PC-3 (cell line): ENCODE measurements around the gene RXRA. TPM values are rescaled to one million over a fixed set of nuclear protein-coding genes. Genes with fewer than 3 reads are reported as not detected.
A peak's percentile ranks its signal among the peaks of the same experiment; 100 is the strongest.

ENCODE experiments used
- ATAC-seq: fragments of 200-7000 bp; cut with Tn5 transposase; 2 replicates; pipeline ENCODE4 v1.9.1; 2020; ENCODE audit warnings: mild to moderate bottlenecking, moderate library complexity
- BruUV-seq: library from RNA; stranded (reverse); fragments of 400-500 nt; replicated peaks from 2 replicates; lab custom pipeline; 2021; lab: Mats Ljungman, UMichigan
- CTCF ChIA-PET: fragments of 300-600 bp; sonication (Branson Sonifier 250); formaldehyde crosslinking; loops from one replicate; lab custom pipeline; 2022; ENCODE audit warnings: antibody characterized with exemption; lab: Charles Lee
- POLR2A ChIA-PET: fragments of 300-600 bp; sonication (Branson Sonifier 250); formaldehyde crosslinking; loops from one replicate; lab custom pipeline; 2022; ENCODE audit warnings: antibody characterized with exemption; ENCODE audit not compliant: unreplicated experiment; lab: Charles Lee
- DNase-seq: peaks from one replicate; pipeline ENCODE4 v3.0.0-alpha.2; 2015
- H2AFZ ChIP-seq: fragments of 300-600 bp; sonication (generic); 2 replicates; pipeline ENCODE4 v1.6.0; 2016; ENCODE audit warnings: antibody characterized with exemption, low read length
- H3F3A ChIP-seq: fragments of 300-600 bp; sonication (generic); one replicate; pipeline ENCODE4 v1.6.0; 2017; ENCODE audit warnings: antibody characterized with exemption, low read length, control low read depth, mild to moderate bottlenecking; ENCODE audit not compliant: unreplicated experiment
- H3K27ac ChIP-seq: fragments of 300-600 bp; sonication (generic); 2 replicates; pipeline ENCODE4 v1.5.1; 2016; ENCODE audit warnings: mild to moderate bottlenecking, low read length
- H3K27me3 ChIP-seq: fragments of 300-600 bp; sonication (generic); 2 replicates; pipeline ENCODE4 v1.6.1; 2016; ENCODE audit warnings: low read length, mixed read lengths
- H3K36me3 ChIP-seq: fragments of 300-600 bp; sonication (generic); 2 replicates; pipeline ENCODE4 v1.6.1; 2016; ENCODE audit warnings: low read depth, mixed run types, low read length, mixed read lengths
- H3K4me1 ChIP-seq: fragments of 300-600 bp; sonication (generic); 2 replicates; pipeline ENCODE4 v1.5.1; 2016; ENCODE audit warnings: low read length; ENCODE audit not compliant: insufficient read depth
- H3K4me2 ChIP-seq: fragments of 300-600 bp; sonication (generic); 2 replicates; pipeline ENCODE4 v1.6.0; 2016; ENCODE audit warnings: low read length
- H3K4me3 ChIP-seq: fragments of 300-600 bp; sonication (generic); 2 replicates; pipeline ENCODE4 v1.5.1; 2016; ENCODE audit warnings: mild to moderate bottlenecking, low read length, mixed read lengths
- H3K79me2 ChIP-seq: fragments of 300-600 bp; sonication (generic); 2 replicates; pipeline ENCODE4 v1.6.1; 2017; ENCODE audit warnings: low read length, mixed read lengths
- H3K9ac ChIP-seq: fragments of 300-600 bp; sonication (generic); 2 replicates; pipeline ENCODE4 v1.6.0; 2016; ENCODE audit warnings: mild to moderate bottlenecking, low read length
- H3K9me2 ChIP-seq: fragments of 300-600 bp; sonication (generic); replicated peaks from 2 replicates; pipeline ENCODE4 v1.6.1; 2016; ENCODE audit warnings: mixed run types, low read length, mixed read lengths
- H3K9me3 ChIP-seq: fragments of 300-600 bp; sonication (generic); 2 replicates; pipeline ENCODE4 v1.6.1; 2016; ENCODE audit warnings: low read length, mixed read lengths
- H4K20me1 ChIP-seq: fragments of 300-600 bp; sonication (generic); 2 replicates; pipeline ENCODE4 v1.6.1; 2016; ENCODE audit warnings: low read length, mixed read lengths
- EZH2 ChIP-seq: fragments of 300-600 bp; sonication (generic); IDR thresholded peaks from one replicate; pipeline ENCODE4 v1.6.1; 2017; ENCODE audit warnings: antibody characterized with exemption, mild to moderate bottlenecking, low read length; ENCODE audit not compliant: unreplicated experiment
- EZH2phosphoT487 ChIP-seq: fragments of 300-600 bp; sonication (generic); IDR thresholded peaks from 2 replicates; pipeline ENCODE4 v1.6.1; 2018; ENCODE audit warnings: mild to moderate bottlenecking, antibody characterized with exemption, low read length, borderline replicate concordance
- intact Hi-C: fragments of 100-400 bp; cut with micrococcal nuclease; formaldehyde crosslinking; loops from 2 replicates; pipeline ENCODE4 v1.9.0; 2023
- total RNA-seq: library from RNA; depleted of rRNA; stranded (reverse); fragments of >200 nt; gene quantifications from 2 replicates; pipeline ENCODE4 v1.2.3, GENCODE V29; 2014
- TF ChIP-seq, protein P1 (sequence below): fragments of 300-600 bp; sonication (generic); conservative IDR thresholded peaks from 2 replicates; pipeline ENCODE4 v1.5.1; 2017; ENCODE audit warnings: antibody characterized with exemption, low read depth, mild to moderate bottlenecking, low read length

Gene RXRA
- total RNA-seq, 1 experiment from 2014 or later = 17.5 TPM

DNA sequence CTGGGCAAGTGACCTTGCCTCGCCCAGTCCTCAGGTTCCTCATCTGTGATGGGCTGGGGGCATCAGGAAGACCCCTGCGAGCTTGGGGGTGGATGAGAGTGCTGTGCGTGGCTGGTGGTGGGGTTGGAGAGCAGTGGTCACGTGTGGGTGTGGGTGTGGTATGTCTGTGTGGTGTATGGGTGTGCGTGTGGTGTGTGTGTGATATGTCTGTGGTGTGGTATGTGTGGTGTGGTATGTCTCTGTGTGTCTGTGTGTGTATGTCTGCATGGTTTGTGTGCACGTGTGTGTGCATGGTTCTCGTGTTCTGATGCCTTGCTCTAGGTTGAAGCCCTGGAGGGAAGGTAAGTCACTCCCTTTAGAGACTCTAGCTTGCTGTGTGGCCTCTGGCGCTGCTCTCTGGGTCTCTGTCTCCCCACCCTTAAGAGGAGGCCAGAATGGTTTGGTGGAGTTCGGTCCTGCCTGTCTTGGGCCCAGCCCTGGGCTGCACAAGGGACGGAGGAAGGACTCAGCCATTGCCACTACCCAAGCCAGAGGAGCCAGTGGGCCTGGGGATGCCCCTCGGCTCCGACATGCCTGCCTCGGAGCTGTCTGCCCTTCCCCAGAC, 87.0 kb downstream of the RXRA start:
- H3K9me2 ChIP-seq = no peaks in the 10 kb centered on the region
- ATAC-seq (peak; percentile 7), DNase-seq (no peak)
- CTCF ChIA-PET = no interaction called here
- H3K9ac ChIP-seq = no peak overlapping the region
- POLR2A ChIA-PET = no interaction called here
- intact Hi-C loops = loop anchor here (10.0 kb wide), 1 partner anchor 88 kb away; the partner anchor contains the start of gene RXRA
- 0 out of 2 replicates have a peak overlapping the region, but pooled peaks have one; percentile 29 for H3K27ac ChIP-seq
- H3K9me3 ChIP-seq = no peaks in the 10 kb centered on the region
- no peak overlapping the region for H3K4me3 ChIP-seq
- H3K4me2 ChIP-seq = peak overlapping the region; percentile 67
- H4K20me1 ChIP-seq = peaks cover 6% of the 10 kb centered on the region; the same call in 1 of the 2 replicates
- H2AFZ ChIP-seq = no peak overlapping the region
- TF ChIP-seq EZH2 (no peak), EZH2phosphoT487 (no peak)
- TF ChIP-seq, protein P1, sequence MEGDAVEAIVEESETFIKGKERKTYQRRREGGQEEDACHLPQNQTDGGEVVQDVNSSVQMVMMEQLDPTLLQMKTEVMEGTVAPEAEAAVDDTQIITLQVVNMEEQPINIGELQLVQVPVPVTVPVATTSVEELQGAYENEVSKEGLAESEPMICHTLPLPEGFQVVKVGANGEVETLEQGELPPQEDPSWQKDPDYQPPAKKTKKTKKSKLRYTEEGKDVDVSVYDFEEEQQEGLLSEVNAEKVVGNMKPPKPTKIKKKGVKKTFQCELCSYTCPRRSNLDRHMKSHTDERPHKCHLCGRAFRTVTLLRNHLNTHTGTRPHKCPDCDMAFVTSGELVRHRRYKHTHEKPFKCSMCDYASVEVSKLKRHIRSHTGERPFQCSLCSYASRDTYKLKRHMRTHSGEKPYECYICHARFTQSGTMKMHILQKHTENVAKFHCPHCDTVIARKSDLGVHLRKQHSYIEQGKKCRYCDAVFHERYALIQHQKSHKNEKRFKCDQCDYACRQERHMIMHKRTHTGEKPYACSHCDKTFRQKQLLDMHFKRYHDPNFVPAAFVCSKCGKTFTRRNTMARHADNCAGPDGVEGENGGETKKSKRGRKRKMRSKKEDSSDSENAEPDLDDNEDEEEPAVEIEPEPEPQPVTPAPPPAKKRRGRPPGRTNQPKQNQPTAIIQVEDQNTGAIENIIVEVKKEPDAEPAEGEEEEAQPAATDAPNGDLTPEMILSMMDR = no peak
- H3K27me3 ChIP-seq = no peaks in the 10 kb centered on the region
- H3F3A ChIP-seq = no peaks in the 10 kb centered on the region
- H3K4me1 ChIP-seq = peaks cover 20% of the 10 kb centered on the region
- H3K79me2 ChIP-seq = no peaks in the 10 kb centered on the region
- no TSS peak for BruUV-seq
- no peaks in the 10 kb centered on the region for H3K36me3 ChIP-seq

DNA sequence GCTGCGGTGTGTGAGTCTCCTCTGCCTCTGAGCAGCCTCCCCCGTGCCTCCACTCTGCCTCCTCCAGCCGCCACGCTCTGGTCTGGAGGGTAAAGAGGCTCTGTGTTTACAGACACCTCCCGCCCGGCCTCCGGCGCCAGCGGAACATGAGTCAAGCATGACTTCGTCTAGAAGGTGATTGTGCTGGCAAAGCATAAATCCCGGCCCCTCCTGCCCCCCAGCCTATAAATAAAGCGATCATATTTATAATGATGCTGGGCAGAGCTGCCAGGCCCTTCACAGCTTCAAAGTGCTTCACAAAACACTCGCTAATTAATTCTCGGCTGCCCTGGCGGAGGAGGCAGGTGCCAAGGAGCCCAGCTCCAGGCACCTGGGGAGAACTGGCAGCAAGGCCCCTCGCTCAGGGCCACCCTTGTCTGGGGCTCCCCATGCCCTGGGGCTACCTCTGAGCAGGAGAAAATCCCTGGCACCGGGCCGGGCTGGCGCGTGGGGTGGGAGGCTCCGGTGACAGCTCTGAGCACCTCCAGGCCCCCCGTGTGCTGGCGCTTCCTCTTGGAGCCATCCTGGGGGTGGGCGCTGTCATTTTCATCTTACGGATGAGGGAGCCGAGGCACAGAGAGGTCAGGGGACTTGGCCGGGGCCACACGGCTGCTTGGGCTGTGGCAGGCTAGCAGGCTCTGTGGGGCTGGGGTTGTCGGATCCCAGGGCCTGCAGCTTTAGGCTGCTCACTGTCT, 87.8 kb downstream of the RXRA start:
- intact Hi-C loops = loop anchor here (10.0 kb wide), 1 partner anchor 89 kb away; the partner anchor contains the start of gene RXRA
- Histone ChIP-seq H3K27me3 (no peaks in the 10 kb centered on the region), H3K36me3 (no peaks in the 10 kb centered on the region), H3K4me1 (peaks cover 20% of the 10 kb centered on the region), H3K79me2 (no peaks in the 10 kb centered on the region), H4K20me1 (peaks cover 6% of the 10 kb centered on the region; the same call in 1 of the 2 replicates), H3K27ac (peak overlapping the region; percentile 20; the same call in 1 of the 2 replicates), H3K9ac (no peak overlapping the region), H3K4me2 (peak overlapping the region; percentile 71), H3K4me3 (no peak overlapping the region), H3K9me3 (no peaks in the 10 kb centered on the region), H3F3A (no peaks in the 10 kb centered on the region), H3K9me2 (no peaks in the 10 kb centered on the region), H2AFZ (no peak overlapping the region)
- CTCF ChIA-PET = no interaction called here
- TF ChIP-seq EZH2phosphoT487 (peak; percentile 90), EZH2 (no peak)
- TF ChIP-seq, protein P1 = no peak
- ATAC-seq (peak; percentile 97), DNase-seq (peak; percentile 88)
- no TSS peak for BruUV-seq
- POLR2A ChIA-PET = no interaction called here
